Tibial nerve (tissue), 4 donors: ENCODE measurements around the gene RIC1.

Source experiments
- CTCF ChIP-seq, 5 experiments: fragments of 200-600 bp in 3 of 5; fragments of 450-650 bp in 2 of 5; sonication (generic) in 3 of 5; IDR thresholded peaks; one replicate each; pipeline ENCODE4 v1.5.1; 2016 to 2019; ENCODE audit warnings: antibody characterized with exemption in 5 of 5, mild to moderate bottlenecking in 3 of 5, moderate library complexity in 2 of 5
- EP300 ChIP-seq, 2 donors: sonication (generic); formaldehyde crosslinking; IDR thresholded peaks; one replicate each; pipeline ENCODE4 v1.6.1; 2017; ENCODE audit warnings: antibody characterized with exemption in 2 of 2, mild to moderate bottlenecking in 1 of 2

GRCh38 chr9:5762421-5762820, 133.5 kb downstream of the RIC1 start:
- TF ChIP-seq CTCF (IDR thresholded peaks at IDR 0.05) (no peak), EP300 (IDR thresholded peaks at IDR 0.05) (no peak)
